ENCODE measurements around the gene PRR33. TPM values are rescaled to one million over a fixed set of nuclear protein-coding genes. Genes with fewer than 3 reads are reported as not detected.

The PRR33 gene
- total and polyA plus RNA-seq, 2 donors (not counting 3 experiments of a cell fraction or from before 2014, with no cell fraction given), result not detected

GRCh38 chr11:1866776-1867175 is 24.9 kb downstream of the PRR33 start:
- POLR2A ChIA-PET, result no interaction called here
- peaks cover 12% of the 10 kb centered on the region for H3K4me1 ChIP-seq (ENCODE audit: control insufficient read depth, extremely low read depth, insufficient read depth, low read length)
- dilution Hi-C loops (cut with MboI; ENCODE audit: extremely low pct_ligation_motif_present, low sequenced_read_pairs), result no loop called here

More at GRCh38 chr11:1866776-1867175, 24.9 kb downstream of the PRR33 start:
- TF ChIP-seq POLR2A (IDR thresholded peaks at IDR 0.05; ENCODE audit: low read depth, low read length) (no peak), GATA2 (IDR thresholded peaks at IDR 0.05; ENCODE audit: insufficient read depth, insufficient read length, low read depth, low read length) (no peak), MAX (IDR thresholded peaks at IDR 0.05; ENCODE audit: insufficient read depth, insufficient read length) (no peak), FOS (IDR thresholded peaks at IDR 0.05; ENCODE audit: borderline replicate concordance, insufficient read depth, low read length) (no peak), EZH2 (IDR thresholded peaks at IDR 0.05; ENCODE audit: borderline replicate concordance, low read depth, low read length, severe bottlenecking) (no peak), MYC (IDR thresholded peaks at IDR 0.05; ENCODE audit: low read depth, low read length) (no peak), CTCF (IDR thresholded peaks at IDR 0.05; ENCODE audit: extremely low read depth in 1 of 2, insufficient read depth in 1 of 2, low read depth in 1 of 2, low read length in 2 of 2) (no peak)
- no peaks in the 10 kb centered on the region for H3K9me3 ChIP-seq (replicated peaks; ENCODE audit: control insufficient read depth, insufficient read depth, low read length)
- H2AFZ ChIP-seq (ENCODE audit: low read depth, low read length), result no peak overlapping the region
- DNase-seq (ENCODE audit: low read depth, low spot score) (no peak), FAIRE-seq (no peak)
- no peak overlapping the region for H3K9ac ChIP-seq (replicated peaks; ENCODE audit: extremely low read depth, insufficient read depth, low read length)
- no peaks in the 10 kb centered on the region for H3K9me1 ChIP-seq (replicated peaks; ENCODE audit: control insufficient read depth, extremely low read depth, insufficient read depth, low read length)
- CTCF ChIA-PET, result interaction anchor here (1.5 to 3.9 kb wide), 3 partner anchors 10 to 214 kb away, joined by 4 to 21 read pairs (median 8); no protein-coding TSS in a partner anchor
- intact Hi-C loops (cut with micrococcal nuclease), result no loop called here
- H3K4me3 ChIP-seq (replicated peaks in 1 of 3; ENCODE audit: insufficient read depth in 1 of 3, low read depth in 1 of 3, low read length in 3 of 3), result no peak overlapping the region
- no peaks in the 10 kb centered on the region for H4K20me1 ChIP-seq (replicated peaks; ENCODE audit: control insufficient read depth, extremely low read depth, insufficient read depth, low read length)
- no peak overlapping the region for H3K27ac ChIP-seq (ENCODE audit: insufficient read depth, low read depth, low read length)
- no peaks in the 10 kb centered on the region for H3K79me2 ChIP-seq (ENCODE audit: control insufficient read depth, insufficient read depth, low read length)
- no TSS peak for BruUV-seq (replicated peaks)
- H3K4me2 ChIP-seq (ENCODE audit: insufficient read depth, low read length), result no peak overlapping the region
- H3K27me3 ChIP-seq (ENCODE audit: control insufficient read depth in 2 of 2, insufficient read depth in 2 of 2, low read length in 2 of 2), result peaks cover 0 to 3% of the 10 kb centered on the region in 2 experiments
- H3K36me3 ChIP-seq (ENCODE audit: control insufficient read depth in 2 of 2, extremely low read depth in 1 of 2, insufficient read depth in 2 of 2, low read length in 2 of 2), result no peaks in the 10 kb centered on the region
